Right cardiac atrium (tissue), 5 donors: ENCODE data around the gene CCNI. TPM values are rescaled to one million over a fixed set of nuclear protein-coding genes. Genes with fewer than 3 reads are reported as not detected.

Experiments
- ATAC-seq, 2 donors: fragments of 200-7000 bp; cut with Tn5 transposase; one replicate each; pipeline versions ENCODE4 v1.8.0 to v1.9.1; 2020; ENCODE audit warnings: moderate library complexity in 2 of 2, mild to moderate bottlenecking in 1 of 2
- DNase-seq, 3 donors: peaks; one replicate each; pipeline ENCODE4 v3.0.0-alpha.2; 2020
- H3K27ac ChIP-seq: one replicate; pipeline ENCODE4 v1.5.1; 2013; ENCODE audit warnings: mild to moderate bottlenecking, low read length, control low read depth, moderate library complexity
- H3K27me3 ChIP-seq: one replicate; pipeline ENCODE4 v1.6.1; 2013; ENCODE audit not compliant: control insufficient read depth, insufficient read depth
- H3K4me1 ChIP-seq: one replicate; pipeline ENCODE4 v1.6.1; 2013; ENCODE audit warnings: low read length; ENCODE audit not compliant: control insufficient read depth, insufficient read depth
- H3K4me3 ChIP-seq: one replicate; pipeline ENCODE4 v1.5.1; 2013; ENCODE audit warnings: low read length, control low read depth
- H3K9me3 ChIP-seq: one replicate; pipeline ENCODE4 v1.6.1; 2013; ENCODE audit warnings: low read length; ENCODE audit not compliant: control insufficient read depth
- WGBS: extraction: QIAGEN DNeasy Blood & Tissue Kit; methylation state at CpG from one replicate; pipeline ENCODE4 v1.1.7; 2013; 5-methylcytosine and 5-hydroxymethylcytosine counted together
- intact Hi-C, 4 donors: fragments of 100-400 bp; cut with DNase I; formaldehyde crosslinking; loops; one replicate each; pipeline versions ENCODE4 v1.11.0 to v1.14.0; 2022 to 2023
- polyA plus RNA-seq: library from polyadenylated mRNA; stranded (reverse); fragments of 200-250 nt; gene quantifications from one replicate; pipeline ENCODE4 v1.2.3, GENCODE V29; 2013
- total RNA-seq, 4 donors: library from RNA; stranded (reverse); fragmentation: NEBNext Ultra II Directional; extraction: Animal tissue kit (Norgen Biotek cat#: 25700); gene quantifications; one replicate each; pipeline ENCODE4 v1.2.1, GENCODE V29; 2021
- donor health status: healthy with polysubstance abuse.
- donor health status: DM: no; HTN: yes; CAD: no.
- donor health status: DM: no; HTN: no; CAD: no.
- donor health status: DM: no; HTN: yes; CAD: no; lungs with severe emphysema.
- donor health status: DM: yes; HTN: yes; CAD: no.

Gene CCNI
- total and polyA plus RNA-seq, 5 donors = 146 to 338 (median 318) TPM

- H3K4me1 ChIP-seq = no peaks in the 10 kb centered on the region
- H3K4me3 ChIP-seq = no peak overlapping the region
- H3K9me3 ChIP-seq = no peaks in the 10 kb centered on the region
- DNase-seq (no peak), ATAC-seq (no peak)
- H3K27me3 ChIP-seq = no peaks in the 10 kb centered on the region
- no peak overlapping the region for H3K27ac ChIP-seq
- intact Hi-C loops = no loop called here
- whole genome bisulfite sequencing = 100% methylated on average over 1 of the region's 1 CpG
These were observed 10.4 kb downstream of the CCNI start for GRCh38 chr4:77065382-77065781.

GRCh38 chr4:77062856-77063255 lies 12.9 kb downstream of the CCNI start:
- no peak overlapping the region for H3K4me3 ChIP-seq
- no peaks in the 10 kb centered on the region for H3K27me3 ChIP-seq
- intact Hi-C loops = no loop called here
- ATAC-seq = no peak
- H3K27ac ChIP-seq = no peak overlapping the region
- no peak for DNase-seq
- H3K9me3 ChIP-seq = no peaks in the 10 kb centered on the region
- no peaks in the 10 kb centered on the region for H3K4me1 ChIP-seq

- intact Hi-C loops = loop anchor here in 1 of 4 donors (5.0 kb wide), 1 partner anchor 150 kb away; no protein-coding TSS in a partner anchor
- WGBS = 88% methylated on average over 3 of the region's 3 CpGs
These were observed 23.4 kb downstream of the CCNI start for GRCh38 chr4:77052352-77052751.

GRCh38 chr4:77050962-77051361 lies 24.8 kb downstream of the CCNI start:
- no peaks in the 10 kb centered on the region for H3K9me3 ChIP-seq

More at GRCh38 chr4:77052352-77052751, 23.4 kb downstream of the CCNI start:
- ATAC-seq = peak; percentile 29 to 36
- H3K4me1 ChIP-seq = no peaks in the 10 kb centered on the region
- no peaks in the 10 kb centered on the region for H3K27me3 ChIP-seq
- H3K27ac ChIP-seq = no peak overlapping the region
- no peaks in the 10 kb centered on the region for H3K9me3 ChIP-seq
- peak in 1 of 3 donors; percentile 62 for DNase-seq
- no peak overlapping the region for H3K4me3 ChIP-seq

GRCh38 chr4:77047037-77047436 lies 28.8 kb downstream of the CCNI start:
- ATAC-seq = no peak
- intact Hi-C loops = loop anchor here in 2 of 4 donors (10.0 kb wide), 1 partner anchor 532 kb away; no protein-coding TSS in a partner anchor
- Histone ChIP-seq H3K4me3 (no peak overlapping the region), H3K27me3 (no peaks in the 10 kb centered on the region), H3K9me3 (no peaks in the 10 kb centered on the region), H3K27ac (no peak overlapping the region), H3K4me1 (no peaks in the 10 kb centered on the region)
- DNase-seq = no peak

More at GRCh38 chr4:77050962-77051361, 24.8 kb downstream of the CCNI start:
- Histone ChIP-seq H3K4me1 (no peaks in the 10 kb centered on the region), H3K27me3 (no peaks in the 10 kb centered on the region), H3K27ac (no peak overlapping the region), H3K4me3 (no peak overlapping the region)
- DNase-seq = no peak
- ATAC-seq = no peak
- intact Hi-C loops = loop anchor here in 1 of 4 donors (5.0 kb wide), 1 partner anchor 151 kb away; no protein-coding TSS in a partner anchor
- 80% methylated on average over 3 of the region's 3 CpGs for WGBS

GRCh38 chr4:77045490-77045889 lies 30.3 kb downstream of the CCNI start:
- Histone ChIP-seq H3K4me1 (no peaks in the 10 kb centered on the region), H3K27ac (no peak overlapping the region), H3K9me3 (no peaks in the 10 kb centered on the region), H3K27me3 (no peaks in the 10 kb centered on the region), H3K4me3 (no peak overlapping the region)
- DNase-seq (no peak), ATAC-seq (no peak)
- 63% methylated on average over 4 of the region's 4 CpGs for whole genome bisulfite sequencing
- intact Hi-C loops = loop anchor here in 2 of 4 donors (10.0 kb wide), 1 partner anchor 531 kb away; no protein-coding TSS in a partner anchor

GRCh38 chr4:77044461-77045150 lies 31.2 kb downstream of the CCNI start:
- Histone ChIP-seq H3K27ac (peak overlapping the region; percentile 32), H3K9me3 (no peaks in the 10 kb centered on the region), H3K4me3 (no peak overlapping the region), H3K4me1 (no peaks in the 10 kb centered on the region), H3K27me3 (no peaks in the 10 kb centered on the region)
- 52% methylated on average over 4 of the region's 4 CpGs for WGBS
- intact Hi-C loops = loop anchor here in 2 of 4 donors (10.0 kb wide), 1 partner anchor 530 kb away; no protein-coding TSS in a partner anchor
- ATAC-seq (peak; percentile 20 to 51), DNase-seq (no peak)

- Histone ChIP-seq H3K9me3 (no peaks in the 10 kb centered on the region), H3K4me3 (no peak overlapping the region), H3K27me3 (no peaks in the 10 kb centered on the region), H3K4me1 (no peaks in the 10 kb centered on the region), H3K27ac (no peak overlapping the region)
- 54% methylated on average over 3 of the region's 3 CpGs for WGBS
- intact Hi-C loops = loop anchor here in 2 of 4 donors (10.0 kb wide), 1 partner anchor 529 kb away; no protein-coding TSS in a partner anchor
- ATAC-seq (peak; percentile 69 to 80), DNase-seq (peak in 1 of 3 donors; percentile 29)
These were observed 32.2 kb downstream of the CCNI start for GRCh38 chr4:77043507-77044136.

- Histone ChIP-seq H3K27me3 (no peaks in the 10 kb centered on the region), H3K27ac (no peak overlapping the region), H3K9me3 (no peaks in the 10 kb centered on the region), H3K4me3 (no peak overlapping the region), H3K4me1 (no peaks in the 10 kb centered on the region)
- no peak for ATAC-seq
- WGBS = 84% methylated on average over 2 of the region's 2 CpGs
- no peak for DNase-seq
- intact Hi-C loops = loop anchor here in 2 of 4 donors (10.0 kb wide), 1 partner anchor 526 kb away; no protein-coding TSS in a partner anchor
These were observed 34.7 kb downstream of the CCNI start for GRCh38 chr4:77040854-77041725.

GRCh38 chr4:77040270-77040669 lies 35.5 kb downstream of the CCNI start:
- no peaks in the 10 kb centered on the region for H3K27me3 ChIP-seq
- H3K4me3 ChIP-seq = no peak overlapping the region
- no peak for DNase-seq
- H3K4me1 ChIP-seq = no peaks in the 10 kb centered on the region
- ATAC-seq = no peak
- WGBS = 74% methylated on average over 1 of the region's 1 CpG
- no peaks in the 10 kb centered on the region for H3K9me3 ChIP-seq
- no peak overlapping the region for H3K27ac ChIP-seq
- intact Hi-C loops = loop anchor here in 2 of 4 donors (10.0 kb wide), 1 partner anchor 525 kb away; no protein-coding TSS in a partner anchor
